IPS-18c (cell line): ENCODE measurements around the gene RARRES2.

Experiments used
- H3K4me3 ChIP-seq: 2 replicates; pipeline ENCODE4 v1.7.0; 2013; ENCODE audit warnings: low read depth, mild to moderate bottlenecking, low read length, moderate library complexity; ENCODE audit not compliant: insufficient read depth
- H3K9me3 ChIP-seq: one replicate; pipeline ENCODE4 v1.6.1; 2013; ENCODE audit warnings: mild to moderate bottlenecking, low read length, moderate library complexity; ENCODE audit not compliant: control insufficient read depth, insufficient read depth

The RARRES2 gene

DNA sequence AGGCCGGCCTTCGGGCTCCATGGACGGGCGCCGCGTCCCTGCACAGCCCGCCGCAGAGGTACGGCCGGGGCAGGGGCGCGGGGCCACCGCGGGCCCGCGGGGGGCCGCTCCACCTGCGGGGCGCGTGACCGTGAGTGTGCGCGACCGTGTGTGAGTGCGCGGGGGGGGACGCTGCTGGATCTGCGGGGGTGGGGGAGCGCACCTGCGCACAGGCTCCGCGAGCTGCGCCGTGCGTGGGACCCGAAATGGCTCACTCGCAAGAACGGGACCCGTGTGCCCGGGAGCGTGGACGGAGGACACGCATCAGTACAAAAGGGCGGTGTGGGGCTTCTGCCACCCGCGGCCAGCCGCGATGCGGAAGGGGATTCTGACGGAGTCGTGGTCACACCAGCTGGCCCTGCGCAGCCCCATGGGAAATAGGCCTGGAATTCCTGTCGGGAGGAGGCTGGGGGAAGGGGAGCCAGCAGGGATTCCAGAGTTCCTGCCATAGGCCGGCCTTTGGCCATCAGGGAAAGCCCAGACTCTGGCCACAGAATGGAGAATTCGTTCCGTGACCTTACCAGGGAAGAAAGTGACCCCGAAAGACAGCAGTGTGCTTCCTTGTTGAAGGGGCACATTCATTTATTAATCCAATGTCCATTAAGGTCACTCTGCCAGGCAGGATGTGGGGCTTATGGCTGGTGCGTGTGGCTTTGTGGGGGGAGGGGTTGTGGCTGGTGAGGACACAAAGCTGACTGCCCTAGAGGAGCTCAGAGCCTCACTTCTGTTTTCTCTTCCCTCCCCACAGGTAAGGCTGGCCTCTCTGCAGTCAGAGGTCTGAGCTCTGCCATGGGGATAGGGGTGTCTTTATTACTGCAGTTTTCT is 27.7 kb upstream of the RARRES2 start:
- peak overlapping the region; percentile 77 for H3K4me3 ChIP-seq
- peaks cover 2% of the 10 kb centered on the region for H3K9me3 ChIP-seq

DNA sequence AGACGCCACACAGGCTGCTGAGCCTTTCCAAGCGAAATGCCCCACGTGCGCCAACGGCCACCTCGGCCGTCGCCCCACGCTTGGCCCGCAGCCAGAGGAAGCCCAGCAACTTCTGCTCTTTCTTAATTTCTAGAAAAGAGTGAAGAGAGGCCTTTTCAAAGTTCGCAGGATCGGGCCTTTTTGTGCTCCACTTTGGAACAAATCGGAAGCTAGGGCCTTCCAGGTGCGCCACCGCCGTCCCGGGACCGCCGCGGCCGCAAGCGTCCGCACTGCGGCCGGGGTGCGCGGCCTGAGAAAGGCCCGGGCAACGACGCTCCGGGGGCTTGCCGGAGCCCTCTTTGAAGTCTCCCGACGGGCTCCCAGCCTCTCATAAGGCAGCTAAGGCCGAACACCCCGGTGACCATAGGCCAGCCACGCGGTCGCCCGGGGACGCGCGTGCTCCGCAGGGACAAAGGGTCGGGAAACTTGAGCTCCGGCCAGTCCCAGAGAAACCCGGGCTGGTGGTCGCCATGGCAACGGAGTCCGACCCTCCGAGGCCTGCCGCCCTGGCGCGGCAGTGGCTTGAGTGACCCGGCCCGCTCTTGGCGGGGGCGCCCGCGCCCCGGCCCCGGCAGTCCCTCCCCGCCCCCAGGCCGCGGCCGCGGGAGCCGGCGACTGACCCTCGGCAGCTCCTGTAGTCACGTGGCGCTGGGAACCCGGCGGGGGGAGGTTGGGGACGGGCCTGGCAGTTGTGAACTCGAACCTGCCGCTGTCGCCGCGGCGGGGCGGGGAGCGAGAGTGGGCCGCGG is 26.9 kb upstream of the RARRES2 start, which contains the start of gene REPIN1:
TSS of gene REPIN1 (plus strand) at position 727 of the 788 bp plus-strand sequence. CDS start 890 bp downstream, outside the sequence.
- H3K4me3 ChIP-seq: peak within 1 kb of the TSS; percentile 77
- H3K9me3 ChIP-seq: peaks cover 2% of the 10 kb centered on the region

DNA sequence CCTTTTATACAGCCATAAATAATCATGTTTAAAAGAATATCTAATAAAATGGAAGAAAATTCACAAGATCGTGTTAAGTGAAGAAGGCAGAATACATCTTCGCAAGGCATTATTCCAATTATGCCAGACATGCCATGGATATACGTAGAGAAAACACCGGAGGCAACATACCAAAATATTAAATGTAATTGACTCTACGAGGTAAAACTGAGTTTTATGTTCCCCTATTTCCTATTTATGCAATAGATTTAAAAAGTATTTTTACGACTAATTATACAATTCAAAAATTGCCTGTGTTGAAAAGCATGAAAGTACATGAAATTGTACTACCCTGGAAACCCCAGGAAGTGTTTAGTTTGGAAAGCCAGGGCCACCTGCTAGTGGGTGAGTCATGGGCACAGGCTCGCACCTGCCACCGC is 26.3 kb upstream of the RARRES2 start:
- H3K9me3 ChIP-seq: peaks cover 2% of the 10 kb centered on the region
- H3K4me3 ChIP-seq: peak overlapping the region; percentile 77

DNA sequence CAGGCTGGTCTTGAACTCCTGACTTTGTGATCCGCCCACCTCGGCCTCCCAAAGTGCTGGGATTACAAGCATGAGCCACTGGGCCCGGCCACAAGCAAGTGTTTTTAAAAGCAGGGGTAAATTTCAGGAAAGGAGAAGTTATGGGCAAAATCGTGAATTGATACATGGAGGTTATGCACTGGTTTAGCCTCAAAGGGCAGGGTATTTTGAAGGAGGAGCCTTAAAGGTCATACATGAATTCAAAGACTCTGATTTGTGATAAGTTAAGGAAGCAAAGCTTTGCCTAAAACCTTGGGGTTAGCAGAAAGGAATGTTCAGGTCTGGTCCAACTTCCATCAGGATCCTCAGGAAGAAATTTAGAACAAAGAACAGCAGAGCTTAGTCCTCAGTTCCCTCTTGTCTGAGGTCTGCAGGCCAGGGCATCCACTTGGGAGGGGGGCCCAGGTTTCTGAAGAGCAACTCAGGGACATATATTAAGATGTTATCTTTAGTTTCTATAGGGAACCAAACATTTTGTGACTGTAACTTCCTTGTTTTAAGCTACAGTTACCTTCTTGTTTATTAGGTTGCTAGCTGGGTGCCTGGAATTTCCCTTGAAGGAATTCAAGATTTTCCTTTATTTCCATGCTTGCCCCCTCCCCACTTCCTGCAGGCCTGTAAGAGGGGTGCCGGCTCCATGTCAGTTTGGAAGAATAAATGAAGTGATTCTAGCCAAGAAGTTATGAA is 24.4 kb upstream of the RARRES2 start:
- no peak overlapping the region for H3K4me3 ChIP-seq
- H3K9me3 ChIP-seq: peaks cover 2% of the 10 kb centered on the region

DNA sequence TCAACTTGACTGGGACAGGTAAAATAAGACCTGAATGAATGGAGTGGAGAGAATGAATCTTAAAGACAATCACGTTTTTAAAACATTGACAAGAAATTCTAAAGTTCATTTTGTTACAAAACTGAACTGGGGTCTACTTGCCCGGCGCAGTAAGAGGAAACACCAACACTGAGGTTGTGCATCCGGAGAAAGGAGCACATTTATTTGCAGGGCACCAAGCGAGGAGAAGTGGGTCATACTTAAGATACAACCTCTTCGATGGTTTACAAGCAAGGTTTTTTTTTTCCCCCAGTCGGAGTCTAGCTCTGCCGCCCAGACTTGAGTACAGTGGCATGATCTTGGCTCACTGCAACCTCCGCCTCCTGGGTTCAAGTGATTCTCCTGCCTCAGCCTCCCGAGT is 23.8 kb upstream of the RARRES2 start:
- Histone ChIP-seq H3K4me3 (no peak overlapping the region), H3K9me3 (peaks cover 2% of the 10 kb centered on the region)

DNA sequence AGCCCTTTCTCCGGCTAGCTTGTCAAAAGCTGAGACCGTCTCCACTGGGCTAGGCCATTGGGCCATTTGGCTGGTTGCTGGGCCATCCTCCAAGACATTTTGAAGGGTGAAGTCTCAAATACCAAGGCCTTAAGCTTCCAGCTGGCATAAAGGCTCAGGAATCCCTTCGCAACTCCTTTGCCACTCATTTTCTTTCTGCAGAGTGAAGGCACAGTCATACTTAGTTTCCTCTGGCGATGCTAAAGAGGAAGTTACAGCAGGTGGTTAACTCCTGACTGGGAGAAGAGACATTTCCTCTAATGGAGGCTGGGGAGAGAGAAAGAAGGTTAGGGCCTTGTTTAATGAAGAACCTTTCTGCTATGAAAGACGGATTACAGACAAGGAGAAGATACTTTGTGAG is 22.4 kb upstream of the RARRES2 start:
- H3K9me3 ChIP-seq: peaks cover 2% of the 10 kb centered on the region
- no peak overlapping the region for H3K4me3 ChIP-seq

DNA sequence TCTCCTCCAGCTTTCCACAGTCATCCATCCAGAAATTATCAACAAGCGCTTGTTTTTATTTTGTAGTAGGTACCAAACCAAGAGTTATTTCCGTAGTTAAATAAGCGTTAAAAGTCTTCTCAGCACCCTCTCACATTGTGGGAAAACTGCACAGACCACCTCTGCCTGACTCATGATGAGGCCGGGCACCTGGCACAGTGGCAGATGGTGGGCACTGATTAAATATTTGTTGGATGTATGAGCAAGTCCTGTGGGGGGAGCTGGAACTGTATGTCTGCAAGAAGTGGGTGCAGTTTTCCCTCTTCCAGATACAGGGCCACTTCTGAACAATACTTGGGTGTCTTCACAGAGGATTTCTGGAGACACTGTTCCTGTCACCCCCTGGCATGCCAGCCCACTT is 21.9 kb upstream of the RARRES2 start:
- Histone ChIP-seq H3K4me3 (no peak overlapping the region), H3K9me3 (no peaks in the 10 kb centered on the region)

DNA sequence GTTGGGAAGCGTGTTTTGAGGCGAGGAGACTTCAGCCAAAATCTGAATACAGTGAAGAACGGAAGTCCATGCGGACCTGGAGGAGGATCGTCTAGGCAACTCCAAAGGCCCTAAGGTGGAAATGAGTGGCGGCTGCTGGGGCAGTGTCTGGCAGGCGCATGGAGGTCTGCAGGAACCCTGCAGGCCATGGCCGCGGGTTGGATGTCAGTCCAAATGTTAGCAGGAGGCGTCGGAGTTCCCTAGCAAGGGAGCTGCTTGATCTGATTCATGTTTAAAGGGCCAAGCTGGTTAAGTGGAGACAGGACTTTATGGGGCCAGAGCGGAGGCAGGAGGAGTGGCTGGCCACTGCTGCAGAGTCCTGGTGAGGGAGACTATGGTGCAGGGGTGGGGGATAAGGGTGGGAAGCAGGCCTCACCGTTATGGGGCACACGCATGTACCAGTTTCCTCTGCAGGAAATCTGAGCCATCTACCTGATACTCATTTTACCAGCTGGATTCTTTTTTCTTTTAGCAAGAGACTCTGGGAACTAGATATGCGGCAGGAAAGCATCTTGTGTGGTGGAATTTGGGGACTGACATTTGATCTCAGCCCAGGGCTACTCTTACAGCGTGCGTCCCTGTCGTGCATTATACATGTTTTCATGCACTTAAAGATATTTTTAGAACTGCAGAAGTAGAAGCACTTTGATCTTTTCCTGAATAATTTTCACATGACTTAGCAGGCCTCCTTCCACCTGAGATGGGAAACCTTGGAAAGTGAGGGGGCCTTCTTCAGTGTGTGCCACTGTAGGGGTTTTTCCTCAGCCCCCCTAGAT is 20.6 kb upstream of the RARRES2 start:
- H3K9me3 ChIP-seq: no peaks in the 10 kb centered on the region
- no peak overlapping the region for H3K4me3 ChIP-seq

DNA sequence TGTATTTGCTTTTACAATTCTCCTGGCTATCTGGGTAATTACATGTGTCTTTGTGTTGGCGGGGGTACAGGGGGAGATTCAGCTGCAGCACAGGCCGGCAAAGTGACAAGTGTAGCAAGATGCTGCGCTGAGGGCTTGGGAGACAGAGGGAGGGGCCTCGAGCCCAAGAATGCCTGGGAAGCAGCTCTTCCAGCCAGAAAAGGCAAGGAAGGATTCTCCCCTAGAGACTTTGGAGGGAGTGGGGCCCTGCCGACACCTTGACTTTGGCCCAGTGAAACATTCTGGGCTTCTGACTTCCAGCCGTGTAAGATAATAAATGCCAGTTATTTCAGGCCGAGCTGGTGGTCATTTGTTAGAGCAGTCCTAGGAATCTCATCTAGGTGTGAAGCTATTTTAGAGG is 20.0 kb upstream of the RARRES2 start:
- Histone ChIP-seq H3K4me3 (no peak overlapping the region), H3K9me3 (no peaks in the 10 kb centered on the region)

DNA sequence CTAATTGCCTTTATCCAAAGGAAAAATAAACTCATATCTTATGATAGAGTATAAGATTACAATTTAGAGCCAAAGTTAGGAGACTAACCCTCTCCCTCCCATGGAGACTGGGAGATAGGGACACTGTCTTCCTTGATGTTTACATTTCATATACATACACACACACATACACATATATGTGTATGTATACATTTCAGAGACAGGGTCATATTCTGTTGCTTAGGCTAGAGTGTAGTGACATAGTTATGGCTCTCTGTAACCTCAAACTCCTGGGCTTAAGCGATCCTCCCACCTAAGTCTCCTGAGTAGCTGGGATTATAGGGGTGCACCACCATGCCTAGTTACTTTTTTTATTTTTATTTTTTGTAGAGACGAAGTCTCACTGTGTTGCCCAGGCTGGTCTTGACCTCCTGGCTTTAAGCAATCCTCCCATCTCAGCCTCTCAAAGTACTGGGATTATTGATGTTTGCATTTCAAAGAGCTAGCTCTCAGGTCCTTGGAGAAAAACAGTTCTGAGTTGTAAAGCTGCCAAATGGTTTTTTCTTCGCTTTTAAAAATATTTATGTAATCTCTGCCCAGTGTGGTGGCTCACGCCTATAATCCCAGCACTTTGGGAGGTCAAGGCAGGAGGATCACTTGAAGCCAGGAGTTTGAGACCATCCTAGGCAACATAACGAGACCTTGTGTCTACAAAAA is 19.1 kb upstream of the RARRES2 start:
- no peaks in the 10 kb centered on the region for H3K9me3 ChIP-seq
- no peak overlapping the region for H3K4me3 ChIP-seq

DNA sequence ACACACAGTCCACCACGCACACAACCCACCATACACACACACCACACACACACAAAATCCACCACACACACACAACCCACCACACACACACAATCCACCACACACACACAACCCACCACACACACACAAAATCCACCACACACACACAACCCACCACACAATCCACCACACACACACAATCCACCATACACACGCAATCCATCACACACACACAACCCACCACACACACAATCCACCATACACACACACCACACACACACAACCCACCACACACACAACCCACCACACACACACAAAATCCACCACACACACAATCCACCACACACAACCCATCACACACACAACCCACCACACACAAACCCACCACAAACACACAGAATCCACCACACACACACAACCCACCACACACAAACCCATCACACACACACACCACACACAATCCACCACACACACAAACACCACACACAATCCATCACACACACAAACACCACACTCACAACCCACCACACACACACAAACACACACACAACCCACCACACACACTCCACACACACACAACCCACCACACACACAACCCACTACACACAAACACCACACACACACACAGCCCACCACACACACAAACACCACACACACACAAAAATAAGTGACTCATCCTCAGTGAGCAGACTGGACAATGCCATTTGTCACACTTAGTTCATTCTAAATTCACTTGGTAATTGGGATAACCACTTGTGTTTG is 18.4 kb upstream of the RARRES2 start:
- no peak overlapping the region for H3K4me3 ChIP-seq
- no peaks in the 10 kb centered on the region for H3K9me3 ChIP-seq

DNA sequence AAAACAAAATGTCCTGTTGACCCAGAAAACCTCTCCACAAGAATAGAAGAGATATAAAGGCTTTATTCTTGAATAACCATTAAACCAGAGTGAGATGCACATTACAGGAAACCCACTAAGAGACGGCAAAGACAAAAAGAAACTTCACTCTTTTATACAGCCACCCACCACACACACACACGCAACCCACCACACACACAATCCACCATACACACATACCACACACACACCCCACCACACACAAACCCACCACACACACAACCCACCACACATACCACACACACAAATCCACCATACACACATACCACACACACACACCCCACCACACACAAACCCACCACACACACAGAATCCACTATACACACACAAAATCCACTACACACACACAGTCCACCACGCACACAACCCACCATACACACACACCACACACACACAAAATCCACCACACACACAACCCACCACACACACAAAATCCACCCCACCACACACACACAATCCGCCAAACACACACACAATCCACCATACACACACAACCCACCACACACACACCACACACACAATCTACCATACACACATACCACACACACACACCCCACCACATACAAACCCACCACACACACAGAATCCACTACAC is 17.7 kb upstream of the RARRES2 start:
- no peak overlapping the region for H3K4me3 ChIP-seq
- H3K9me3 ChIP-seq: no peaks in the 10 kb centered on the region

DNA sequence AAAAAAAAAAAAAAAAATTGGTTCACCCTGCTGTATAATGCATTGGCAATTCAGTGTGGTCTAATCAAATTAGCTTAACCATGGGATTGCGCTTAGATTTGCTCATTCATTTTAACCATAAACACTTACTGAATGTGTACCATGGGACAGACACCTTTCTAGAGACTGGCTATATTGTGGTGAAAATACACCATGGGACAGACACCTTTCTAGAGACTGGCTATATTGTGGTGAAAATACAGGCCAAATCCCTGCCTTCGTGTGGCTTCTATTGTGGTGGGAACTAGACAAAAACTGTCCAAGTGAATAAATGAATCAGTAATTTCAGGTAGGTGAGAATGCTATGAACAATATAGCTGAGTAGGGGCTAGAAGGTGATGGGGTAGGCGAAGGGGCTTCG is 17.0 kb upstream of the RARRES2 start:
- no peak overlapping the region for H3K4me3 ChIP-seq
- no peaks in the 10 kb centered on the region for H3K9me3 ChIP-seq

DNA sequence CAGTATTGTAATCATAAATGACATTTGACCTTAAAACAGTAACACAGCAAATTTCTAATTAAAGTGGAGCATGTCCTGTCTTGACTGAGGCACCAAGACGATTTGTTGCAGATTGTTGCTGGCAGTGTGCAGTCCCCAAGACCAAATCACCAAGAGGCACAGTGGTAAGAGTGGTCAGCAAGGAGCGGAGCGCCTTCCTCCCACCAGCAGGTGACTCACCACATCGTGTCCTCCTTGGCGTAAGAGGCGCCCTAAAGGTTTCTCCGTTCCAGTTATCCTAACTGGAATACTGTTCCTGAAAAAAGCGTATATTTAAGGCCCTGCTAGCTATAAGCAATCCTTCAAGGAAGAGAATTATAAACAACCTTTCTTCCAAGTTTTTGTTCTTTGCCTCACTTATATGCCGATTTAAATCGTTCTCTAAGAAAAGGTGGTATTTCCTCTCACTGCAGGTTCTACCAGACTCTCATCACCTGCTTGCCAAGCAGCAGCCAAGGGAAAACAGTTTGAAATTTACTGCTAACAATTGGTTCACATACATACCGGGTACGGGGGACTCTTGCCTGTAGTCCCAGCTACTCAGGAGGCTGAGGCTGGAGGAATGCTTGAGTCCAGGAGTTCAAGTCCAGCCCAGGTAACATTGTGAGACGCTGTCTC is 16.5 kb upstream of the RARRES2 start:
- Histone ChIP-seq H3K4me3 (no peak overlapping the region), H3K9me3 (no peaks in the 10 kb centered on the region)

DNA sequence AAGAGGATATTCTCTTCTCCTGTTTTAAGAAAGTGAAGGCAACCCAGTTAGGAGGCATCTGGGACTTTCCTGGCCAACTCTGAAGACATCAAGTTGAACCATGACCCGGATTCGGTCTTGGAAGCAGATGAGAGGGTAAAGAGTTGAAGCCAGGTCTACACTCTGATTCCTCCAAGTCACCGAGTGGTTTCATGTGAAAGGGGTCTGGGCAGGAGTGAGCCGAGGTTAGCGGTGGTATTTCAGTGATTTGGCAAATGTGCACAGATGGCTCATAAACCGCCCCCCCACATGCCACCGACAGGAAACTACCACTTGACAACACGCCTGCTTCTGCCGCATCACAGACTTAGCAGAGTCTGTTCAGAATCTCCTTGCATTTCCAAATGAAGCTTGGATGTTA is 15.8 kb upstream of the RARRES2 start:
- Histone ChIP-seq H3K4me3 (no peak overlapping the region), H3K9me3 (no peaks in the 10 kb centered on the region)
